ENCODE measurements around the gene ZNF213. TPM values are rescaled to one million over a fixed set of nuclear protein-coding genes. Genes with fewer than 3 reads are reported as not detected.

ZNF213 gene, protein sequence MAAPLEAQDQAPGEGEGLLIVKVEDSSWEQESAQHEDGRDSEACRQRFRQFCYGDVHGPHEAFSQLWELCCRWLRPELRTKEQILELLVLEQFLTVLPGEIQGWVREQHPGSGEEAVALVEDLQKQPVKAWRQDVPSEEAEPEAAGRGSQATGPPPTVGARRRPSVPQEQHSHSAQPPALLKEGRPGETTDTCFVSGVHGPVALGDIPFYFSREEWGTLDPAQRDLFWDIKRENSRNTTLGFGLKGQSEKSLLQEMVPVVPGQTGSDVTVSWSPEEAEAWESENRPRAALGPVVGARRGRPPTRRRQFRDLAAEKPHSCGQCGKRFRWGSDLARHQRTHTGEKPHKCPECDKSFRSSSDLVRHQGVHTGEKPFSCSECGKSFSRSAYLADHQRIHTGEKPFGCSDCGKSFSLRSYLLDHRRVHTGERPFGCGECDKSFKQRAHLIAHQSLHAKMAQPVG
- 2.4 TPM for total RNA-seq (2013)
- 1 to 10 TPM; 1.5 to 2.6 (median 1.8) TPM for polyA plus RNA-seq
- 5.8 and 6.0 TPM in 2 replicates for polyA minus RNA-seq
- total RNA-seq, result 1.5 to 4.5 (median 3.1) reads per million in 11 experiments

DNA sequence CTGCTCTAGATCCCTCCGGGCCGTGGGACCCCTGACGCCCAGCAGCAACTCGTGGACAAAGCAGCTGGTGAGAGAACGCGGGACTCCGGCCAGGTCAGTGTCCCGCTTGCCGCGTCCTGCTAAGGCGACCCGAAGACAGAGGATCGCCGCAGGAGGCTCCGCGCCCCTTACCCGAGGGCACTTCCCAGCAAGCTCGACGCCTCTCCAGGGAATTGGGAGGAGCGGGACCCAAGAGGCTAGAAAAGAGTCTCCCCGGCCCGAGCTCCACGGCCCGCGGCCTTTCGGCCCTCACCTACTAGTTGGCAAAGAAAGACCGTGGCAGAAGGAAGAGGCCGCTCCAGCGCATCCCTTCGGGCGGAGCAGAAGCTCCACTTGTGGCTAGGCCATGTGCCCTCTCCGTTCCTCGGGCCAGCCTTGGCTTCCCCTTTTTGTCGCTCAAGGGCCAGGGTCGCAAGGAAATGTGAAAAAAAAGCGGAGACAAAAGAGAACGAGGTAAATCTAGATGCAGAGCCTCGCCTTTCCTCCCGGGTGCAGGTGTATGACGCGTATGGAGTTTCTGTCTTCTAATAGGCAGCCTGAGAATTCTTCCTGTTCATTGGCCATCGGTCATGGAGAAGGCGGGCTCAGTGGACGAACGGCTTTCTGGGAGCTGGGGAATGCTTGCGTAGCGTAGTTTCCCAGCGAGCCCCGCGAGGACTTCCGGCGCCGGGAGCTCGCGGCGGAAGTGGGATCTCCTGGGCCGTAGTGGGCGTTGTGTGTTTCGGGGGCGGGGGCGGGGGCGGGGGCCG is at the start of gene ZNF213:
TSS of gene ZNF213 (plus strand) at position 692 of the 788 bp plus-strand sequence. CDS start 2,252 bp downstream, outside the sequence.
- peak; percentile 94 to 96 (median 96) for DNase-seq
- peaks cover 42% of the 10 kb centered on the region for H3K79me2 ChIP-seq (ENCODE audit: insufficient read depth, low read length)
- Mint-ChIP-seq H3K27me3 (ENCODE audit: low read depth in 3 of 3) (peaks cover 0 to 2% (median 0%) of the 10 kb centered on the region in 3 donors), H3K27ac (peak within 1 kb of the TSS; percentile 91 to 98 (median 98)), H3K4me3 (peak within 1 kb of the TSS; percentile 97 to 98), H3K9me3 (no peaks in the 10 kb centered on the region), H3K4me1 (peaks cover 33% of the 10 kb centered on the region), H3K36me3 (peaks cover 19 to 32% of the 10 kb centered on the region in 2 donors)
- H3K27ac ChIP-seq (ENCODE audit: low read depth in 1 of 2, low read length in 2 of 2), result peak within 1 kb of the TSS; percentile 91 to 93
- intact Hi-C loops (cut with micrococcal nuclease), result loop anchor here in 1 of 2 donors (2.0 kb wide), 1 partner anchor 16 kb away; no protein-coding TSS in a partner anchor
- H3K4me3 ChIP-seq (replicated peaks in 1 of 3; ENCODE audit: low read depth in 2 of 3, low read length in 3 of 3), result peak within 1 kb of the TSS; percentile 89 to 98 (median 94)
- TF ChIP-seq CTCF (IDR thresholded peaks at IDR 0.05), result no peak
- H2AFZ ChIP-seq (ENCODE audit: insufficient read depth, low read depth, low read length, poor library complexity, severe bottlenecking), result peak within 1 kb of the TSS; percentile 99
- WGBS (ENCODE audit: insufficient coverage), result under 1% methylated on average over 37 of the region's 63 CpGs
- peaks cover 26 to 36% of the 10 kb centered on the region in 2 donors for H3K4me1 ChIP-seq (ENCODE audit: control insufficient read depth in 1 of 2, insufficient read depth in 2 of 2, low read length in 2 of 2)
- H3K9me3 ChIP-seq (replicated peaks in 1 of 2; ENCODE audit: control insufficient read depth in 1 of 2, insufficient read depth in 1 of 2, low read length in 2 of 2), result no peaks in the 10 kb centered on the region
- peak within 1 kb of the TSS; percentile 87 for H3K9ac ChIP-seq (ENCODE audit: insufficient read depth, low read length, poor library complexity, severe bottlenecking)
- no peaks in the 10 kb centered on the region for H3K27me3 ChIP-seq (ENCODE audit: control insufficient read depth in 2 of 2, insufficient read depth in 2 of 2, low read length in 2 of 2)
- H3K36me3 ChIP-seq (replicated peaks in 1 of 2; ENCODE audit: control insufficient read depth in 1 of 2, insufficient read depth in 2 of 2, low read length in 2 of 2), result peaks cover 21 to 27% of the 10 kb centered on the region in 2 donors
- peaks cover 4% of the 10 kb centered on the region for H4K20me1 ChIP-seq (ENCODE audit: insufficient read depth, low read length)
- H3K4me2 ChIP-seq (replicated peaks; ENCODE audit: extremely low read depth, low read length, poor library complexity, severe bottlenecking), result peak within 1 kb of the TSS; percentile 93

All from CD14-positive monocyte (primary cell).